Colonic mucosa (tissue), 4 donors: ENCODE results near the gene SPATA6. TPM values are rescaled to one million over a fixed set of nuclear protein-coding genes. Genes with fewer than 3 reads are reported as not detected.

Source experiments
- DNase-seq: peaks from one replicate; pipeline ENCODE4 v3.0.0-alpha.2; 2020
- H3K27ac ChIP-seq: fragments of 200-600 bp; one replicate; pipeline ENCODE4 v1.8.0; 2021
- H3K27me3 ChIP-seq: fragments of 200-600 bp; one replicate; pipeline ENCODE4 v1.8.0; 2021
- H3K36me3 ChIP-seq: fragments of 200-600 bp; one replicate; pipeline ENCODE4 v1.8.0; 2021
- H3K4me1 ChIP-seq: fragments of 200-600 bp; one replicate; pipeline ENCODE4 v1.8.0; 2021; ENCODE audit warnings: mild to moderate bottlenecking
- H3K4me3 ChIP-seq: fragments of 200-600 bp; one replicate; pipeline ENCODE4 v1.8.0; 2021
- H3K9ac ChIP-seq, 2 donors: one replicate each; pipeline ENCODE4 v1.7.0; 2013; ENCODE audit warnings: control low read depth in 2 of 2, low read depth in 2 of 2, low read length in 2 of 2
- H3K9me3 ChIP-seq: fragments of 200-600 bp; one replicate; pipeline ENCODE4 v1.8.0; 2021
- CTCF ChIP-seq: fragments of 200-600 bp; IDR thresholded peaks from one replicate; pipeline ENCODE4 v1.8.0; 2022; ENCODE audit warnings: antibody characterized with exemption, mild to moderate bottlenecking
- intact Hi-C: fragments of 100-400 bp; cut with DNase I; formaldehyde crosslinking; loops from one replicate; pipeline ENCODE4 v1.14.1; 2022
- total RNA-seq, 2 donors: library from RNA; stranded (reverse); fragmentation: NEBNext Ultra II Directional in 1 of 2; extraction: Animal tissue kit (Norgen Biotek cat#: 25700) in 1 of 2; gene quantifications; one replicate each; pipeline ENCODE4 v1.2.1, GENCODE V29; 2021
- donor health status: healthy.
- donor health status: DM: no; HTN: no; CAD: no.
- donor health status: DM: no; HTN: no; CAD: no.

SPATA6 gene
- total RNA-seq, 2 donors from 2014 or later = 9.1 to 9.4 TPM

GRCh38 chr1:48251821-48252220 is 220.2 kb downstream of the SPATA6 start:
- DNase-seq = no peak
- H3K9me3 ChIP-seq = no peaks in the 10 kb centered on the region
- H3K4me1 ChIP-seq = peaks cover 5% of the 10 kb centered on the region
- no peak for TF ChIP-seq CTCF
- intact Hi-C loops = no loop called here
- no peak overlapping the region for H3K27ac ChIP-seq
- no peaks in the 10 kb centered on the region for H3K27me3 ChIP-seq
- H3K4me3 ChIP-seq = no peak overlapping the region
- H3K9ac ChIP-seq = no peak overlapping the region
- no peaks in the 10 kb centered on the region for H3K36me3 ChIP-seq

- Histone ChIP-seq H3K4me3 (no peak overlapping the region), H3K9ac (no peak overlapping the region), H3K27me3 (no peaks in the 10 kb centered on the region), H3K4me1 (peaks cover 9% of the 10 kb centered on the region), H3K9me3 (no peaks in the 10 kb centered on the region), H3K36me3 (no peaks in the 10 kb centered on the region), H3K27ac (no peak overlapping the region)
- TF ChIP-seq CTCF = no peak
- intact Hi-C loops = no loop called here
- DNase-seq = no peak
Observed at GRCh38 chr1:48251323-48251722, 220.7 kb downstream of the SPATA6 start.

GRCh38 chr1:48250572-48250971 is 221.4 kb downstream of the SPATA6 start:
- intact Hi-C loops = no loop called here
- no peak overlapping the region for H3K9ac ChIP-seq
- H3K4me1 ChIP-seq = peaks cover 11% of the 10 kb centered on the region
- H3K4me3 ChIP-seq = no peak overlapping the region
- no peaks in the 10 kb centered on the region for H3K9me3 ChIP-seq
- no peaks in the 10 kb centered on the region for H3K27me3 ChIP-seq
- DNase-seq = peak; percentile 62
- TF ChIP-seq CTCF = no peak
- no peaks in the 10 kb centered on the region for H3K36me3 ChIP-seq
- H3K27ac ChIP-seq = no peak overlapping the region

- DNase-seq = peak; percentile 29
- no peak overlapping the region for H3K4me3 ChIP-seq
- no peak overlapping the region for H3K27ac ChIP-seq
- no peaks in the 10 kb centered on the region for H3K27me3 ChIP-seq
- intact Hi-C loops = no loop called here
- H3K4me1 ChIP-seq = peaks cover 11% of the 10 kb centered on the region
- peak; percentile 19 for TF ChIP-seq CTCF
- H3K9ac ChIP-seq = no peak overlapping the region
- no peaks in the 10 kb centered on the region for H3K36me3 ChIP-seq
- no peaks in the 10 kb centered on the region for H3K9me3 ChIP-seq
Observed at GRCh38 chr1:48249868-48250267, 222.1 kb downstream of the SPATA6 start.

- DNase-seq = no peak
- H3K9ac ChIP-seq = no peak overlapping the region
- H3K27me3 ChIP-seq = no peaks in the 10 kb centered on the region
- H3K4me1 ChIP-seq = peaks cover 11% of the 10 kb centered on the region
- H3K9me3 ChIP-seq = no peaks in the 10 kb centered on the region
- no peak overlapping the region for H3K4me3 ChIP-seq
- H3K27ac ChIP-seq = no peak overlapping the region
- TF ChIP-seq CTCF = no peak
- intact Hi-C loops = no loop called here
- H3K36me3 ChIP-seq = no peaks in the 10 kb centered on the region
Observed at GRCh38 chr1:48248356-48248755, 223.6 kb downstream of the SPATA6 start.

GRCh38 chr1:48246727-48247126 is 225.3 kb downstream of the SPATA6 start:
- Histone ChIP-seq H3K27me3 (no peaks in the 10 kb centered on the region), H3K27ac (peak overlapping the region; percentile 40), H3K9ac (no peak overlapping the region), H3K4me1 (peaks cover 11% of the 10 kb centered on the region), H3K36me3 (no peaks in the 10 kb centered on the region), H3K9me3 (no peaks in the 10 kb centered on the region), H3K4me3 (no peak overlapping the region)
- no peak for TF ChIP-seq CTCF
- peak; percentile 89 for DNase-seq
- intact Hi-C loops = no loop called here
